GM18870 (cell line): ENCODE results near the gene MORN4.
"Not testable (repeated sequence)": the region's sequence is repeated elsewhere in the genome, so short reads cannot be mapped to it uniquely, and the experiment has no call there.

Source experiments
- ATAC-seq: cut with Tn5 transposase; IDR thresholded peaks from one replicate; pipeline ENCODE4 v1.9.1; 2021; ENCODE audit warnings: moderate library complexity; ENCODE audit not compliant: unreplicated experiment

The MORN4 gene

GRCh38 chr10:97632949-97633884 is at the start of gene MORN4:
Gene MORN4 (minus strand): TSS chr10:97633500. CDS start chr10:97619653, 13,847 bp downstream.
- peak; percentile 92 for ATAC-seq

DNA sequence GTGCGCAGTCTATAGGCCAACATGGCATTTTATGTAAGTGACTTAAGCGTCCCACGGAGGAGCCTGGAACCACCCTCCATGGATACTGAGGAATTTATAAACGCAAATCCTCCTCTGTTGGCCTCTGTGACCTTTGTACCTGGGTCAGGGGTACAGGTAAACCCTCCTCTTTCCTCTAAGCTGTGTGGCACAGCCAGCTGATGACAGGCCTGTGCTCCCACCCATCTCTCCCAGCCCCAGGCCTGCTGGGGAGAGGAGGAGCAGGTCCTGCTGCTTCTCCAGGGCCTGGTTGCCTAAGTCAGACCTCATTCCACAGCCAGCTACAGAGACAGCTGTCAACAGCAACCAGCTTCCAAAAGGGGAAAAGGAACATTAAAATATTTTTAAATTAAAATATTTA is 48.7 kb upstream of the MORN4 start:
- no peak for ATAC-seq

DNA sequence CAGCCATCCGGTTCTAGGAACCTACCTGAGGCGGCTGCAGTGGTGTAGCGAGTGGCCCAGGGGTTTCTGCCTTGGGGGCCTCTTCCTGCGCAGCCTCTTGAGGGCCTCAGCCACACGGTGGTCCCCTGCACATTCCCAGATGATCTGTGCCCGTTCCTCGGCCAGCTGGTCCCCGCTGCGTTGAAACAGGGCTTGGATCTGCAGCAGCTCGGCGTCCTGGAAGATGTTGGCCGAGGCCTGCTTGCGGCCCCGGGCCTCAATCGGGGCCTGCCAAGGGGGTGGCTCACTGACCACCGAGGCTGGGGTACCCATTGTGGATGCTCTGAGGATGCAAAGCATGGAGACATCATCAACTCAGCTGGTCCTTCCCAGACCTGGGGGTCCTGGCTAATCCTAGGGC is 46.3 kb upstream of the MORN4 start:
- no peak for ATAC-seq

DNA sequence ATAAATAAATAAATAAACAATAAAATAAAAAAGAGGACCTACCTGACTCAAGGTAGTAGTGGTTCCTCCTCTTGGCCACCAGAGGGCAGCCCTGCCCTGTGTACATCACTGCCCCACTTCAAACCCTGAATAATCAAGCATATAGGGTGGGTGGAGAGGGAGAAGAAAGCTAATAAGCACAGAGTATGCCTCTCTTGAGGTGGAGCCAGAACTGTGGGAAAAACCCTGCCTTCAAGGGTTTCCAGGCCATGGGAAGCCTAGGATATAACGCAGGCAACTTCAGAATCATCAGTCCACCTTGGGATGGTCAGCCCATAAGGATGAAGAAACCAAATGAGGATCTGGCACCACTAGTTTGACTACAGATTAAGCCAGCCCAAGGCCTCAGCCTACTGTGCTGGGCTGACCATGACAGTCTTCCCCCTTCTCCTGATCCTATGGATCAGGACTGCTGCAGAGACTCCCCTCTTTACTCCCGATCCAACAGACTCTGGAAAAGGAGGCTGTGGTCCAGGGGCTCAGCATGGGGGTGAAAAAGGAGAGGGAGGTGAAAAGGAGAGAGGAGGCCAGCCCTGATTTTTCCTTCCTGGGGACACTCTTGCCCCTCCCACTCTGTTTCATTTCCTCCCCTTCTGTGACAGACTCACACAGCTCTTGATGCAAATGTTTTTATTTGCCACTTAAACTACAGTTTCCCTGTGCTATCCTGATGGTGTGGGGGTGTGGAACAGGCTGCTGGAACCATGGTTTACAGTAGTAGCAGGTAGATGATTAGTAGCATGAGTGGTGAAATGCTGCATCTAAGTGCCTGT is 43.7 kb upstream of the MORN4 start:
- no peak for ATAC-seq

DNA sequence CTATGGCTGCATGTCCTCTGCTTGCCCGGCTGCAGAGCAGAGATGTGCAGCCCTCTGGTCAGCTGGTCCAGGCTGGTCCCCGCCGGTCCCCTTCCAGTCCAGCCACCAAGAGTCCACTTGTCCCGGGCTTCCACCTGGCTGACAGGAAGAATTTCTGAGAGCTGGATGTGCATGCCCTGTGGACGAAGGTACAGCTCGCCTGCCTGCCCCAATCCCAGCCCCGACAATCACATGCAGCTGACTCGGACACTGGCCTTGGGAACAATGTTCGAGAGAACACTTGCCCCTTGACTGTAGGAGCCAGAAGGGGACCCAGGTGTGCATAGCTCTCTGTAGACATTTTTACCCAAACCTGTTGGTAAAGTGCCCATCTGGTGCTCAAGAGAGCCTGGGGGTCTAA is 41.9 kb upstream of the MORN4 start:
- ATAC-seq = no peak

GRCh38 chr10:97673736-97674525 is 40.6 kb upstream of the MORN4 start:
- ATAC-seq = no peak

DNA sequence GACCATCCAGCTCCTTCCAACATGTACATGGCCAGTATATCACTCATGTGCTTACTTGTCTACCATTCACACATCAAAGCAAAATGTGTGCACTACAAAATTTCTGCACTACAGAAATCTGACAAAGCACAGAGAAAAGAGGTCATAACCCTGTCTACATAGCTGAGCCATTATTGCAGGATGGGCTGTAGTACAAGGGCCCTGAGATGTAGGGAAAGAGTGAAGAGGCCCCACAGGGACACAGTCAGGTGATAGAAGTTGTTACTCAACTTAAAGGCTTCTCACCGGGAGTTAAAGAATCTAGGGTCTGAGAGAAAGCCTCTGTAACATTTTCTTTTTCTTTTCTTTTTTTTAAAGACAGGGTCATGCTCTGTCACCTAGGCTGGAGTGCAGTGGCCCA is 36.3 kb upstream of the MORN4 start:
- ATAC-seq = no peak

GRCh38 chr10:97667463-97667862 is 34.2 kb upstream of the MORN4 start:
- ATAC-seq = no peak

- no peak for ATAC-seq
Observed at GRCh38 chr10:97666992-97667391, 33.7 kb upstream of the MORN4 start.

DNA sequence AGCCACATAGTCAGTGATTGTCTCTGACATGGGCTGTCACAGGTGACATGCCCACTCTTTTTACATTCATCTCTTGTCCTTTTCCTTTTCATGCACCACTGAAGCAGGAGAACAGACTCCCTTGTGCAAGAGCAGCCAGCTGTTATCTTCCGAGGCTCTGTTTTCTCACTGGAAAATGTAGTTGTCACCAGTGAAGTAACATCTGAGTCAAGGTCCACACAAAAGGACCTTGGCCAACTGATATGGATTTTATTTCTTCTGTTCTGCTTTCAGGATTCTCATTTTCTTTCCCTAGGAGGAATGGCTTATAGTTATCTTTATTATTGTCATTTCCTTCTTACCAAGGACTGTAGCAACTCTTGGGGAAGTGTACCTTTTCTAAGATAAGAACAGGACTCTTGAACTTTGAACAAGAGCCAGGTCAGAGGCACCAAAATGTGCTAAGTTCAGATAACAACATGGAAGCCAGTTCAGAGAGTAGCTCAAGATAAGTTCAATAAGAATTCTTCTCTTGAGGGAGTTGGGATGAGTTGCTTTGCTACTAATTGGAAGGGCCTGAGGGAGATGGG is 31.1 kb upstream of the MORN4 start:
- no peak for ATAC-seq

GRCh38 chr10:97659589-97659988 is 26.3 kb upstream of the MORN4 start:
- ATAC-seq = no peak

DNA sequence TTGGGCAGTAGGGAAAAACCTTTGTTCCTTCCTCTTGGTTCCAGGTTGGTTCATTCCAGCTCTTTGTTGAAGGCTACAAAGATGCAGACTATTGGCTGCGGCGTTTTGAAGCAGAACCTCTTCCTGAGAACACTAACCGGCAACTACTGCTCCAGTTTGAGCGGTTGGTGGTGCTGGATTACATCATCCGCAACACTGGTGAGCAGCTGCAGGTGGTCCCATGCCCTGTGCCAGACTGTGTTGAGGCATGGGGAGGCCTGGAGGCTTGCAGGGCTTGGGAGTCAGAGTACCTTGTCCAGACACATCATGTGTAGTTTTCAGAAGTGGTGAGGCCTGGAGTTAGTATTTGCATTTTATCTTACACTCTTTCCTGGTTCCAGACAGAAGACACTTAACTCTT is 23.5 kb upstream of the MORN4 start:
- no peak for ATAC-seq

- ATAC-seq = no peak
Observed at GRCh38 chr10:97651773-97652172, 18.5 kb upstream of the MORN4 start.

DNA sequence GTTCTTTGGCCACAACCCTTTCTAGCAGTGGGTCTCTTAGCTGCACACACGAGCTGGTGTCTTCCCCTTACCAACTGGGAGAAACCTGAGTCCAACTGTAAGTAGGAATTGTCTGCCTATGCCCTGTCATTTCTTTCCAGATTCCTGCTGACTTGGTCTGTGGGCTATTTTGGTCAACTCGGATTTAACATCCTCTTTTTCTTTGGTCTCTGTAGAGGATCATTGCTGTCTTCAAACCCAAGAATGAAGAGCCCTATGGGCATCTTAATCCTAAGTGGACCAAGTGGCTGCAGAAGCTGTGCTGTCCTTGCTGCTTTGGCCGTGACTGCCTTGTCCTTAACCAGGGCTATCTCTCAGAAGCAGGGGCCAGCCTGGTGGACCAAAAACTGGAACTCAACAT is 17.4 kb upstream of the MORN4 start:
- ATAC-seq = no peak

- ATAC-seq = not testable (repeated sequence)
Observed at GRCh38 chr10:97649405-97649750, 16.1 kb upstream of the MORN4 start.

- peak; percentile 83 for ATAC-seq
Observed at GRCh38 chr10:97648562-97649404, 15.5 kb upstream of the MORN4 start.

DNA sequence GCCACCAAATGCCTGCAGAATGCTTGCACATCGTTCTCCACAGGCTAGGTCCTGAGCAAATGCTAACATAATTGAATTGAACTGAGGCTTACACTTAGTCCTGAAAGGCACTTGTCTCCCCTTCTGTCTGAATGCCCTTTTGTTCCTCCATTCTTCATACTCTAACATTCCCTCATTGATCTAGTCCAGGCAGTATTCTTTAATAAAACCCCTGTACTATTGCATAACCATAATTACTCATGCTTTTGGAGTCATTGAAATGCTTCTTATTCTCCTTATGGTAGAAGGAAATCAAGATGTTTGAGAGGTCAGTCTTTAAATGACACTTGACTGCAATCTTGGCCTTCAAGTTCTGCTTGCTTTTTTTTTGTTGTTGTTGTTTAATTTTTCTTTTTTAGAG is 14.3 kb upstream of the MORN4 start:
- no peak for ATAC-seq

GRCh38 chr10:97644936-97645335 is 11.6 kb upstream of the MORN4 start:
- ATAC-seq = no peak

GRCh38 chr10:97643441-97643985 is 10.2 kb upstream of the MORN4 start:
- no peak for ATAC-seq
